ENCODE measurements around the gene CNNM4. TPM values are rescaled to one million over a fixed set of nuclear protein-coding genes. Genes with fewer than 3 reads are reported as not detected.

The CNNM4 gene
- polyA plus RNA-seq, 1 donor from 2014 or later, result 7.5 TPM

DNA sequence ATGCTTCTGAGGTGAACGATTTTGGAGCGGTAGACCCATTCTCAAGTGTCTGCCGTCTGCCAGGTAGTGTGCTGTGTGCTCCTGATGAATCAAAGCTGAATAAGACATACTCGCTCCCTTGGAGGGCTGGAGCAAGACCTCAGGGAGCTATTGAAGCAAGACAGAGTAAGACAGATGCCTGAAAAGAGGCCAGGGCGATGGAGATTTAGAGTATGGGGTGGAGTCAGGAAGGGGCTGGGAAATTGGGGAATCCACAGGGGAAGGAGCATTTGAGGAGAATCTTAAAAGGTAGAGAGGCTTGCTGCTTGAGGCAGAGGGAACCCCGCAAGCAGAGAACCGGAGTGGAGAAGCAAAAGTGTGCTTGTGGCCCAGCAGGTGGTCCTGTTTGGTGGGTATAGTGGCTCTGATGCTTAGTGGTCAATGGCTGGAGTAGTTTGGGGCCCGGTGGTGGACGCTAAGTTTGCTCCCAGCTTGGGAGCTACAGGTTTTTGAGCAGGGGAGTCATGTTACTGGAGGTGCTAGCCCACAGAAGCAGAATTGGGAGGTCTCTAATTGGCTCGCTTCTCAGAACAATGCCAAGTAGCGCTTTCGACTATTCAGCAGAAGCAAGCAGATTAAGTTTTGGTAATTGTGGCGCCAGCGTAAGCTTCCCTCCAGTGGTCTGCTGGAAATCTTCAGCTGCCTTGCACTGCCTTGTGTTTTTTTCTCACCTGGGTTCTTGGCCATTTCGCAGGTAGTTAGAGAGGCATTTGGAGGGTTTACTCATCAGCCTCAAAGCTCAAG, 2.0 kb downstream of the CNNM4 start:
- no peaks in the 10 kb centered on the region for H3K9me2 ChIP-seq (ENCODE audit: insufficient read depth, low read length)
- H3K9ac ChIP-seq (ENCODE audit: low read length), result no peak overlapping the region
- no peaks in the 10 kb centered on the region for H3K27me3 ChIP-seq (ENCODE audit: insufficient read depth, low read depth, low read length)
- H4K20me1 ChIP-seq (ENCODE audit: insufficient read depth), result no peaks in the 10 kb centered on the region
- H3K79me2 ChIP-seq (replicated peaks; ENCODE audit: insufficient read depth, low read length), result no peaks in the 10 kb centered on the region
- H2AFZ ChIP-seq (ENCODE audit: low read depth, low read length), result no peak overlapping the region
- no peaks in the 10 kb centered on the region for H3K9me3 ChIP-seq (ENCODE audit: low read length)
- no peak overlapping the region for H3K27ac ChIP-seq (ENCODE audit: low read length)
- no peaks in the 10 kb centered on the region for H3K36me3 ChIP-seq (ENCODE audit: insufficient read depth, low read length)
- no peaks in the 10 kb centered on the region for H3F3A ChIP-seq (ENCODE audit: insufficient read depth, low read length, poor library complexity, severe bottlenecking)
- H3K4me2 ChIP-seq (ENCODE audit: low read length), result peak overlapping the region; percentile 76
- peak overlapping the region; percentile 80 for H3K4me3 ChIP-seq (ENCODE audit: low read length)
- TF ChIP-seq SMC3 (conservative IDR thresholded peaks at IDR 0.05; ENCODE audit: poor library complexity) (no peak), EP300 (conservative IDR thresholded peaks at IDR 0.05; ENCODE audit: poor library complexity, severe bottlenecking) (no peak), EZH2 (IDR thresholded peaks at IDR 0.05; ENCODE audit: borderline replicate concordance, insufficient read depth, low read length, poor library complexity, severe bottlenecking) (no peak), RAD21 (conservative IDR thresholded peaks at IDR 0.05) (no peak), TAF1 (IDR thresholded peaks at IDR 0.05; ENCODE audit: low read depth) (no peak), MXI1 (conservative IDR thresholded peaks at IDR 0.05; ENCODE audit: poor library complexity, severe bottlenecking) (no peak), POLR2AphosphoS5 (IDR thresholded peaks at IDR 0.05) (no peak)
- TF ChIP-seq, protein P1, sequence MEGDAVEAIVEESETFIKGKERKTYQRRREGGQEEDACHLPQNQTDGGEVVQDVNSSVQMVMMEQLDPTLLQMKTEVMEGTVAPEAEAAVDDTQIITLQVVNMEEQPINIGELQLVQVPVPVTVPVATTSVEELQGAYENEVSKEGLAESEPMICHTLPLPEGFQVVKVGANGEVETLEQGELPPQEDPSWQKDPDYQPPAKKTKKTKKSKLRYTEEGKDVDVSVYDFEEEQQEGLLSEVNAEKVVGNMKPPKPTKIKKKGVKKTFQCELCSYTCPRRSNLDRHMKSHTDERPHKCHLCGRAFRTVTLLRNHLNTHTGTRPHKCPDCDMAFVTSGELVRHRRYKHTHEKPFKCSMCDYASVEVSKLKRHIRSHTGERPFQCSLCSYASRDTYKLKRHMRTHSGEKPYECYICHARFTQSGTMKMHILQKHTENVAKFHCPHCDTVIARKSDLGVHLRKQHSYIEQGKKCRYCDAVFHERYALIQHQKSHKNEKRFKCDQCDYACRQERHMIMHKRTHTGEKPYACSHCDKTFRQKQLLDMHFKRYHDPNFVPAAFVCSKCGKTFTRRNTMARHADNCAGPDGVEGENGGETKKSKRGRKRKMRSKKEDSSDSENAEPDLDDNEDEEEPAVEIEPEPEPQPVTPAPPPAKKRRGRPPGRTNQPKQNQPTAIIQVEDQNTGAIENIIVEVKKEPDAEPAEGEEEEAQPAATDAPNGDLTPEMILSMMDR (IDR thresholded peaks at IDR 0.05; ENCODE audit: poor library complexity, severe bottlenecking), result no peak
- TF ChIP-seq, protein P2, sequence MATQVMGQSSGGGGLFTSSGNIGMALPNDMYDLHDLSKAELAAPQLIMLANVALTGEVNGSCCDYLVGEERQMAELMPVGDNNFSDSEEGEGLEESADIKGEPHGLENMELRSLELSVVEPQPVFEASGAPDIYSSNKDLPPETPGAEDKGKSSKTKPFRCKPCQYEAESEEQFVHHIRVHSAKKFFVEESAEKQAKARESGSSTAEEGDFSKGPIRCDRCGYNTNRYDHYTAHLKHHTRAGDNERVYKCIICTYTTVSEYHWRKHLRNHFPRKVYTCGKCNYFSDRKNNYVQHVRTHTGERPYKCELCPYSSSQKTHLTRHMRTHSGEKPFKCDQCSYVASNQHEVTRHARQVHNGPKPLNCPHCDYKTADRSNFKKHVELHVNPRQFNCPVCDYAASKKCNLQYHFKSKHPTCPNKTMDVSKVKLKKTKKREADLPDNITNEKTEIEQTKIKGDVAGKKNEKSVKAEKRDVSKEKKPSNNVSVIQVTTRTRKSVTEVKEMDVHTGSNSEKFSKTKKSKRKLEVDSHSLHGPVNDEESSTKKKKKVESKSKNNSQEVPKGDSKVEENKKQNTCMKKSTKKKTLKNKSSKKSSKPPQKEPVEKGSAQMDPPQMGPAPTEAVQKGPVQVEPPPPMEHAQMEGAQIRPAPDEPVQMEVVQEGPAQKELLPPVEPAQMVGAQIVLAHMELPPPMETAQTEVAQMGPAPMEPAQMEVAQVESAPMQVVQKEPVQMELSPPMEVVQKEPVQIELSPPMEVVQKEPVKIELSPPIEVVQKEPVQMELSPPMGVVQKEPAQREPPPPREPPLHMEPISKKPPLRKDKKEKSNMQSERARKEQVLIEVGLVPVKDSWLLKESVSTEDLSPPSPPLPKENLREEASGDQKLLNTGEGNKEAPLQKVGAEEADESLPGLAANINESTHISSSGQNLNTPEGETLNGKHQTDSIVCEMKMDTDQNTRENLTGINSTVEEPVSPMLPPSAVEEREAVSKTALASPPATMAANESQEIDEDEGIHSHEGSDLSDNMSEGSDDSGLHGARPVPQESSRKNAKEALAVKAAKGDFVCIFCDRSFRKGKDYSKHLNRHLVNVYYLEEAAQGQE (IDR thresholded peaks at IDR 0.05; ENCODE audit: borderline replicate concordance), result no peak

DNA sequence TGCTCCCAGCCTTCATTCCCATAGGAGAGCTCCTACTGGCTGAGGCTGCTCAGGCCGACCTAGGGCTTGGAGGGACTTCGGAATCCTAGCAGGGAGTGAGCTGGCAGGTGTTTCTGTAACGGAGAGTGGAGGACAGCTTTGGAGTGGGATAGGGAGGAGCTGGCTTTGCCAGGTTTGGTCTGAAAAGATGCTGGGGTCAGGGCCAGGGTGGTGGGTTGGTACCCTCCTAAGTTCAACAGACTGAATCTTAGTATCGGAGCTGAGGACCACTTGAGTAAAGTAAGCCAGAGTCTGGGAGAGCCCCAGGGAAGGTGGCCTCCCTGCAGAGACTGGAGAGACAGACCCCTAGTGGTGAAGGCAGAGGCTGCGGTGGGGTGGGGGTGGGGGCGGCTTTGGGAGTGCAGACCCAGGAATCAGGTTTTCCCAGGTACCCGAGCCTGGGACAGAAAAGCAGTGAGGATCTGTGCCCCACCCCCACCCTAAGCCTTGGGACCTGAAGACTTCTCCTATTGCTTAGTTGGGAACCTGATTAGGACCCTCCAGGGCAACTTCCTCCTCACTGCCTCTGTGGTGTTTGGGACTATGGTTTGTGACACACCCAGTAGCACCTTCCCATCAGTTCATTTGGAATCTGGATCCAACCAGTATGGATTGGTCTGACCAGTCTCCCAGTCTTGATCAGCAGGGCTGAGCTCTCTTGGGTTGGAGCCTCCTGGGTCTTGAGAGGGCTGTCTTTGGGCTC, 3.0 kb downstream of the CNNM4 start:
- Histone ChIP-seq H3K9me2 (ENCODE audit: insufficient read depth, low read length) (no peaks in the 10 kb centered on the region), H3K79me2 (replicated peaks; ENCODE audit: insufficient read depth, low read length) (no peaks in the 10 kb centered on the region), H3K27ac (ENCODE audit: low read length) (no peak overlapping the region), H3K36me3 (ENCODE audit: insufficient read depth, low read length) (no peaks in the 10 kb centered on the region), H3K9ac (ENCODE audit: low read length) (no peak overlapping the region), H3K4me2 (ENCODE audit: low read length) (peak overlapping the region; percentile 76), H2AFZ (ENCODE audit: low read depth, low read length) (no peak overlapping the region), H3K27me3 (ENCODE audit: insufficient read depth, low read depth, low read length) (no peaks in the 10 kb centered on the region), H3K4me3 (ENCODE audit: low read length) (peak overlapping the region; percentile 80), H3F3A (ENCODE audit: insufficient read depth, low read length, poor library complexity, severe bottlenecking) (no peaks in the 10 kb centered on the region), H4K20me1 (ENCODE audit: insufficient read depth) (no peaks in the 10 kb centered on the region), H3K9me3 (ENCODE audit: low read length) (no peaks in the 10 kb centered on the region)
- TF ChIP-seq SMC3 (conservative IDR thresholded peaks at IDR 0.05; ENCODE audit: poor library complexity), result no peak
- TF ChIP-seq, protein P1 (IDR thresholded peaks at IDR 0.05; ENCODE audit: poor library complexity, severe bottlenecking), result peak; percentile 33
